DND-41 (cell line): ENCODE measurements around the gene LARP7.
"Not testable (repeated sequence)": the region's sequence is repeated elsewhere in the genome, so short reads cannot be mapped to it uniquely, and the experiment has no call there.

Experiments used
- ATAC-seq: fragments of 200-7000 bp; cut with Tn5 transposase; 3 replicates; pipeline ENCODE4 v1.9.1; 2021; ENCODE audit warnings: low read depth; ENCODE audit not compliant: insufficient read depth
- DNase-seq: peaks from one replicate; pipeline ENCODE4 v3.0.0-alpha.2; 2020
- H2AFZ ChIP-seq: 2 replicates; pipeline ENCODE4 v1.6.0; 2012; ENCODE audit warnings: low read depth, low read length
- H3K27ac ChIP-seq: 2 replicates; pipeline ENCODE4 v1.5.1; 2012; ENCODE audit warnings: low read length, inconsistent platforms
- H3K27me3 ChIP-seq: fragments of 200-600 bp; sonication (generic); 2 replicates; pipeline ENCODE4 v1.6.0; 2012; ENCODE audit warnings: low read length, mild to moderate bottlenecking, inconsistent platforms; ENCODE audit not compliant: insufficient read depth, poor library complexity
- H3K36me3 ChIP-seq: 2 replicates; pipeline ENCODE4 v1.5.1; 2012; ENCODE audit warnings: low read length, inconsistent platforms; ENCODE audit not compliant: insufficient read depth
- H3K4me1 ChIP-seq: 2 replicates; pipeline ENCODE4 v1.5.1; 2012; ENCODE audit warnings: mild to moderate bottlenecking, low read length; ENCODE audit not compliant: insufficient read depth
- H3K4me2 ChIP-seq: 2 replicates; pipeline ENCODE4 v1.6.0; 2012; ENCODE audit warnings: mild to moderate bottlenecking, moderate library complexity, low read length, inconsistent platforms; ENCODE audit not compliant: insufficient read depth
- H3K4me3 ChIP-seq, 2 experiments: fragments of 200-600 bp in 1 of 2; shearing (Covaris generic) in 1 of 2; 2 replicates each; pipeline ENCODE4 v1.5.1; 2012 to 2016; ENCODE audit warnings: inconsistent platforms in 2 of 2, low read length in 2 of 2, mild to moderate bottlenecking in 2 of 2, low read depth in 1 of 2, moderate library complexity in 1 of 2
- H3K79me2 ChIP-seq: 2 replicates; pipeline ENCODE4 v1.6.0; 2012; ENCODE audit warnings: low read length, inconsistent platforms; ENCODE audit not compliant: insufficient read depth
- H3K9ac ChIP-seq: 2 replicates; pipeline ENCODE4 v1.6.0; 2012; ENCODE audit warnings: low read depth, mild to moderate bottlenecking, inconsistent platforms, low read length, moderate library complexity
- H3K9me3 ChIP-seq: 2 replicates; pipeline ENCODE4 v1.5.1; 2012; ENCODE audit warnings: low read length, moderate library complexity, mild to moderate bottlenecking, inconsistent platforms; ENCODE audit not compliant: insufficient read depth, severe bottlenecking
- H4K20me1 ChIP-seq: 2 replicates; pipeline ENCODE4 v1.6.0; 2012; ENCODE audit warnings: low read length; ENCODE audit not compliant: insufficient read depth
- EZH2 ChIP-seq: IDR thresholded peaks from 3 replicates; pipeline ENCODE4 v1.6.1; 2012; ENCODE audit warnings: borderline replicate concordance, low read depth, mild to moderate bottlenecking, moderate library complexity, low read length, inconsistent platforms; ENCODE audit not compliant: severe bottlenecking
- TF ChIP-seq, protein P1 (sequence below): IDR thresholded peaks from 2 replicates; pipeline ENCODE4 v1.5.1; 2012; ENCODE audit warnings: borderline replicate concordance, low read length, moderate library complexity, mild to moderate bottlenecking; ENCODE audit not compliant: poor library complexity, severe bottlenecking; ENCODE audit errors: extremely low read depth

The LARP7 gene

DNA sequence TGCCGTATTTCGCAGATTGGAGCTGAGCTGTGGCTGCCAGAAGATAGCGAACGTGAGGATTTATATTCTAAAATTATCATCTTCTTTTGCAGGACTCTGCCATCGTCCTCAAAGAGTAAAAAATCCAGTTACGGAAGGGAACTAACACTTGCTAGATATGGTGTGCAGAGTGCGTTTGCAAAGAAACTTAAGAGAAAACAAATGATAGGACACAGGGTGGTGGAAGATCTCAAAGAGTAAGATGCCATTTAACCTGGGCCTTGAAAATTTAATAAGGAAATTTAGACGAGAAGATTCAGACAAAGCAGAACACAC lies 566 bp downstream of the LARP7 start:
- Histone ChIP-seq H3K79me2 (peaks cover 88% of the 10 kb centered on the region), H3K9ac (peak overlapping the region; percentile 68), H2AFZ (peak overlapping the region; percentile 79), H3K36me3 (peaks cover 11% of the 10 kb centered on the region; the same call in 1 of the 2 replicates), H3K4me3 (peak overlapping the region; percentile 98), H4K20me1 (peaks cover 4% of the 10 kb centered on the region; the same call in 1 of the 2 replicates), H3K4me1 (peaks cover 51% of the 10 kb centered on the region), H3K9me3 (no peaks in the 10 kb centered on the region), H3K4me2 (peak overlapping the region; percentile 79), H3K27me3 (no peaks in the 10 kb centered on the region), H3K27ac (peak overlapping the region; percentile 94)
- TF ChIP-seq, protein P1, sequence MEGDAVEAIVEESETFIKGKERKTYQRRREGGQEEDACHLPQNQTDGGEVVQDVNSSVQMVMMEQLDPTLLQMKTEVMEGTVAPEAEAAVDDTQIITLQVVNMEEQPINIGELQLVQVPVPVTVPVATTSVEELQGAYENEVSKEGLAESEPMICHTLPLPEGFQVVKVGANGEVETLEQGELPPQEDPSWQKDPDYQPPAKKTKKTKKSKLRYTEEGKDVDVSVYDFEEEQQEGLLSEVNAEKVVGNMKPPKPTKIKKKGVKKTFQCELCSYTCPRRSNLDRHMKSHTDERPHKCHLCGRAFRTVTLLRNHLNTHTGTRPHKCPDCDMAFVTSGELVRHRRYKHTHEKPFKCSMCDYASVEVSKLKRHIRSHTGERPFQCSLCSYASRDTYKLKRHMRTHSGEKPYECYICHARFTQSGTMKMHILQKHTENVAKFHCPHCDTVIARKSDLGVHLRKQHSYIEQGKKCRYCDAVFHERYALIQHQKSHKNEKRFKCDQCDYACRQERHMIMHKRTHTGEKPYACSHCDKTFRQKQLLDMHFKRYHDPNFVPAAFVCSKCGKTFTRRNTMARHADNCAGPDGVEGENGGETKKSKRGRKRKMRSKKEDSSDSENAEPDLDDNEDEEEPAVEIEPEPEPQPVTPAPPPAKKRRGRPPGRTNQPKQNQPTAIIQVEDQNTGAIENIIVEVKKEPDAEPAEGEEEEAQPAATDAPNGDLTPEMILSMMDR: no peak
- TF ChIP-seq EZH2: no peak
- ATAC-seq (no peak; the same call in 1 of the 3 replicates), DNase-seq (no peak)

DNA sequence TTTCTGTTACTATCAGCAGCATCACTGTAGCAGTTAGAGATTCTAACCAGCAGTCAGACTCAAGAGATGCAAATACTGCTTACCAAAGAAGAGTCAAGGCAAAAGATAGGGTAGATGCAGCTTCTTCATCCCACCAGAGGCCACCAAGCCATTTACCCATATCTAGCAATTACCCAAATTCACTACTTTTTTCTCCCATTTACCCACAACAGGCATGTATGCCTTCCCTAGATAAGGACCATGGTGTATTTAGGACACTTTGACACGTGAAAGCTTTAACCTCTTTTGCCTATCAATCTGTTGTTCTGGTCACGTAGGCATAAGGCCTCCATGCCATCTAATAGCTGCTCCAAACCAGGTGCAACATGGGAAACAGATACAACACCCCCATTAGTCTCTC lies 5.6 kb downstream of the LARP7 start:
- H3K9ac ChIP-seq: no peak overlapping the region
- TF ChIP-seq EZH2: no peak
- TF ChIP-seq, protein P1: no peak
- H3K4me2 ChIP-seq: no peak overlapping the region
- H3K4me3 ChIP-seq: no peak overlapping the region
- H3K79me2 ChIP-seq: peaks cover 53% of the 10 kb centered on the region
- H3K36me3 ChIP-seq: peaks cover 28% of the 10 kb centered on the region
- peaks cover 9% of the 10 kb centered on the region; the same call in 1 of the 2 replicates for H4K20me1 ChIP-seq
- H3K27ac ChIP-seq: no peak overlapping the region
- ATAC-seq: no peak
- no peaks in the 10 kb centered on the region for H3K27me3 ChIP-seq
- peaks cover 22% of the 10 kb centered on the region for H3K4me1 ChIP-seq
- no peaks in the 10 kb centered on the region for H3K9me3 ChIP-seq
- DNase-seq: no peak
- no peak overlapping the region for H2AFZ ChIP-seq

DNA sequence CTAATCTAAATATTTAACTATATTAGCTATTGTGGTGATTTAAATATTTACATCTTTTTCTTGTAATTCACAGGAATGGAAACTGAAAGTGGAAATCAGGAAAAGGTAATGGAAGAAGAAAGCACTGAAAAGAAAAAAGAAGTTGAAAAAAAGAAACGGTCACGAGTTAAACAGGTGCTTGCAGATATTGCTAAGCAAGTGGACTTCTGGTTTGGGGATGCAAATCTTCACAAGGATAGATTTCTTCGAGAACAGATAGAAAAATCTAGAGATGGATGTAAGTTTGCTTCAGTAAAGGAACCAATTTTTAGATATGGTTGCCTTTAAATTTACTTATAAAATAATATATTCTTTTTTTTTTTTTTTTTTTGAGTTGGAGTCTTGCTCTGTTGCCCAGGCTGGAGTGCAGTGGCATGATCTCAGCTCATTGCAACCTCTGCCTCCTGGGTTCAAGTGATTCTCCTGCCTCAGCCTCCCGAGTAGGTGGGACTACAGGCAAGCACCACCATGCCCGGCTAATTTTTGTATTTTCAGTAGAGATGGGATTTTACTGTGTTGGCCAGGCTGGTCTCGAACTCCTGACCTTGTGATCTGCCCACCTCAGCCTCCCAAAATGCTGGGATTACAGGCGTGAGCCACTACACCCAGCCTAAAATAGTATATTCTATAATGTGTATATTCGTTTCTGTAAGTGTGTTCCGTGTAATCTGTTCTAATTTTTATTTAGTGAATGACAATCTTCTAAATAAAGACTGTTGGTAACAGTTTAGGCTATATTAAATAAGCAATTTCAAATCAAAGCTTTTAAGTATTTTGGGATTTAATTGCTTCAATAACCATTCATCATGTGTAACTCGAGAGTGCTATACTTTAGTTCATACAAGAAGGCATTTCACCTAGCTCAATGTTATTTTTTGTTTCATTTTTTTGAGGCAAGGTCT lies 7.9 kb downstream of the LARP7 start:
- not testable (repeated sequence) for H3K9me3 ChIP-seq, H3K27ac ChIP-seq, H3K4me3 ChIP-seq, H3K27me3 ChIP-seq, H3K4me2 ChIP-seq, H3K4me1 ChIP-seq, H2AFZ ChIP-seq, H3K9ac ChIP-seq, H4K20me1 ChIP-seq, DNase-seq, ATAC-seq
- H3K79me2 ChIP-seq: peaks cover 30% of the 10 kb centered on the region
- peaks cover 36% of the 10 kb centered on the region for H3K36me3 ChIP-seq

DNA sequence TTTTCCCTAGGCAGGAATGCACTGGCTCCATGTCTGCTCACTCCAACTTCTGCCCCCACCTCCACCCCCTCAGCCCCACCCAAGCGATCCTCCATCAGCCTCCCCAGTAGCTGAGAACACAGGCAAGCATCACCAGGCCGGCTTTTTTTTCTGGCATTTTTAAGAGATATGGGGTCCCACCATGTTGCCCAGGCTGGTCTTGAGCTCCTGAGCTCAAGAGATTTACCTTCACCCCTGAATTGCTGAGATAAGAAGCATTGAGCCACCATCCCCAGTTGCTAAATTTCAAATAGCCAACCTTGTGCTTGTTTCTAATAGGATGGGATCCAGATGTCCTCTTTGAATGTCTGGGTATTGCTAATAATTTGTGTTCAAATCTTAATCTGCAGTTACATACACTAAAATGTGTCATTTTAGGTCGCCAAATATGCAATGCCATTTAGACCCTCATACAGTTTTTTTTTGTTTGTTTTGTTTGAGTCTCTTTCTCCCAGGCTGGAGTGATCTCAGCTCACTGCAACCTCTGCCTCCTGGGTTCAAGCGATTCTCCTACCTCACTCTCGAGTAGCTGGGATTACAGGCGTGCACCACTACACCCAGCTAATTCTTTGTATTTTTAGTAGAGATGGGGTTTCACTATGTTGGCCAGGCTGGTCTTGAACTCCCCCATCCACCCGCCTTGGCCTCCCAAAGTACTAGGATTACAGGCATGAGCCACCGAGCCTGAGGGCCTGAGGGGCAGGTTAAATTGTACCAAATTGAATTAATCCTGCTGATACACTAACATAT lies 8.8 kb downstream of the LARP7 start:
- ATAC-seq: no peak
- no peaks in the 10 kb centered on the region for H3K4me1 ChIP-seq
- no peak for TF ChIP-seq EZH2
- TF ChIP-seq, protein P1: no peak
- no peak overlapping the region for H2AFZ ChIP-seq
- H4K20me1 ChIP-seq: peaks cover 9% of the 10 kb centered on the region; the same call in 1 of the 2 replicates
- H3K9ac ChIP-seq: no peak overlapping the region
- no peaks in the 10 kb centered on the region for H3K27me3 ChIP-seq
- no peak overlapping the region for H3K4me3 ChIP-seq
- H3K4me2 ChIP-seq: no peak overlapping the region
- no peaks in the 10 kb centered on the region for H3K9me3 ChIP-seq
- peaks cover 21% of the 10 kb centered on the region for H3K79me2 ChIP-seq
- H3K36me3 ChIP-seq: peaks cover 44% of the 10 kb centered on the region
- H3K27ac ChIP-seq: no peak overlapping the region
- no peak for DNase-seq
